Liver (tissue), 9 donors: Measurements from ENCODE around the gene ENG. TPM values are rescaled to one million over a fixed set of nuclear protein-coding genes. Genes with fewer than 3 reads are reported as not detected.

Experiments used
- DNase-seq: peaks from one replicate; pipeline ENCODE4 v3.0.0-alpha.2; 2017; ENCODE audit warnings: low spot score
- H3K27ac ChIP-seq, 2 donors: one replicate each; pipeline ENCODE4 v1.7.0; 2013; ENCODE audit warnings: inconsistent platforms in 2 of 2, low read length in 2 of 2, control low read depth in 1 of 2, low read depth in 1 of 2, mild to moderate bottlenecking in 1 of 2
- H3K27me3 ChIP-seq, 4 donors: one replicate each; pipeline versions ENCODE4 v1.6.1 to v1.7.0; 2013; ENCODE audit warnings: low read length in 3 of 4, inconsistent platforms in 1 of 4, mild to moderate bottlenecking in 1 of 4, moderate library complexity in 1 of 4; ENCODE audit not compliant: control insufficient read depth in 4 of 4, insufficient read depth in 4 of 4
- H3K36me3 ChIP-seq, 4 donors: one replicate each; pipeline versions ENCODE4 v1.6.1 to v1.7.0; 2013; ENCODE audit warnings: low read length in 3 of 4, mild to moderate bottlenecking in 3 of 4, low read depth in 1 of 4, moderate library complexity in 1 of 4; ENCODE audit not compliant: control insufficient read depth in 4 of 4, insufficient read depth in 3 of 4
- H3K4me1 ChIP-seq, 4 donors: one replicate each; pipeline versions ENCODE4 v1.6.1 to v1.7.0; 2013; ENCODE audit warnings: low read length in 3 of 4, mild to moderate bottlenecking in 3 of 4, moderate library complexity in 1 of 4; ENCODE audit not compliant: control insufficient read depth in 4 of 4, insufficient read depth in 4 of 4
- H3K4me3 ChIP-seq, 3 donors: one replicate each; pipeline versions ENCODE4 v1.6.1 to v1.7.0; 2013; ENCODE audit warnings: low read length in 3 of 3, control low read depth in 1 of 3, low read depth in 1 of 3, mild to moderate bottlenecking in 1 of 3
- H3K9ac ChIP-seq, 2 donors: one replicate each; pipeline ENCODE4 v1.7.0; 2013; ENCODE audit warnings: low read length in 2 of 2, mild to moderate bottlenecking in 2 of 2, moderate library complexity in 2 of 2, control low read depth in 1 of 2, low read depth in 1 of 2
- H3K9me3 ChIP-seq, 4 donors: one replicate each; pipeline versions ENCODE4 v1.6.1 to v1.7.0; 2013; ENCODE audit warnings: low read length in 3 of 4; ENCODE audit not compliant: control insufficient read depth in 4 of 4
- EGR1 ChIP-seq, 2 donors: IDR thresholded peaks; 2 replicates each; pipeline ENCODE4 v1.6.1; 2016 to 2018; ENCODE audit warnings: antibody characterized with exemption in 2 of 2, low read depth in 2 of 2
- FOXA1 ChIP-seq: IDR thresholded peaks from 2 replicates; pipeline ENCODE4 v1.6.1; 2016; ENCODE audit warnings: antibody characterized with exemption
- FOXA2 ChIP-seq: IDR thresholded peaks from 2 replicates; pipeline ENCODE4 v1.6.1; 2016; ENCODE audit warnings: antibody characterized with exemption
- GABPA ChIP-seq, 2 donors: IDR thresholded peaks in 1 of 2; conservative IDR thresholded peaks in 1 of 2; 2 replicates each; pipeline ENCODE4 v1.6.1; 2016; ENCODE audit warnings: antibody characterized with exemption in 2 of 2, mild to moderate bottlenecking in 1 of 2, moderate library complexity in 1 of 2
- HNF4A ChIP-seq, 2 donors: conservative IDR thresholded peaks; 2 replicates each; pipeline ENCODE4 v1.6.1; 2016; ENCODE audit warnings: antibody characterized with exemption in 2 of 2, mild to moderate bottlenecking in 2 of 2
- HNF4G ChIP-seq: IDR thresholded peaks from 2 replicates; pipeline ENCODE4 v1.6.1; 2016; ENCODE audit warnings: antibody characterized with exemption
- JUND ChIP-seq, 2 donors: IDR thresholded peaks; 2 replicates each; pipeline ENCODE4 v1.6.1; 2016; ENCODE audit warnings: antibody characterized with exemption in 2 of 2
- NR2F2 ChIP-seq: IDR thresholded peaks from 2 replicates; pipeline ENCODE4 v1.6.1; 2016; ENCODE audit warnings: antibody characterized with exemption
- RAD21 ChIP-seq, 2 donors: IDR thresholded peaks; 2 replicates each; pipeline ENCODE4 v1.6.1; 2016; ENCODE audit warnings: antibody characterized with exemption in 2 of 2, mild to moderate bottlenecking in 2 of 2
- RXRA ChIP-seq, 2 donors: IDR thresholded peaks; 2 replicates each; pipeline ENCODE4 v1.6.1; 2017 to 2018; ENCODE audit warnings: antibody characterized with exemption in 2 of 2, mild to moderate bottlenecking in 1 of 2
- SP1 ChIP-seq: IDR thresholded peaks from 2 replicates; pipeline ENCODE4 v1.6.1; 2018; ENCODE audit warnings: antibody characterized with exemption, mild to moderate bottlenecking
- TAF1 ChIP-seq: conservative IDR thresholded peaks from 2 replicates; pipeline ENCODE4 v1.6.1; 2016; ENCODE audit warnings: antibody characterized with exemption, mild to moderate bottlenecking
- YY1 ChIP-seq: IDR thresholded peaks from 2 replicates; pipeline ENCODE4 v1.6.1; 2016; ENCODE audit warnings: antibody characterized with exemption, mild to moderate bottlenecking
- ZBTB33 ChIP-seq: IDR thresholded peaks from 2 replicates; pipeline ENCODE4 v1.6.1; 2016; ENCODE audit warnings: antibody characterized with exemption
- WGBS: extraction: QIAGEN DNeasy Blood & Tissue Kit; methylation state at CpG from one replicate; pipeline ENCODE4 v1.1.7; 2013; 5-methylcytosine and 5-hydroxymethylcytosine counted together
- polyA plus RNA-seq, 2 donors: library from polyadenylated mRNA; stranded (reverse) in 1 of 2; unstranded in 1 of 2; fragments of 200-250 nt in 1 of 2; fragments of >200 nt in 1 of 2; fragmentation: Nextera tagmentation in 1 of 2; extraction: Ambion mirVana in 1 of 2; gene quantifications; one replicate each; pipeline versions ENCODE4 v1.2.1 to v1.2.3, GENCODE V29; 2013 to 2015
- total RNA-seq, 2 donors: library from RNA; depleted of rRNA; stranded (reverse); fragments of >200 nt; gene quantifications; one replicate each; pipeline ENCODE4 v1.2.3, GENCODE V29; 2014
- TF ChIP-seq, protein P1 (sequence below): IDR thresholded peaks from 2 replicates; pipeline ENCODE4 v1.6.1; 2016; ENCODE audit warnings: antibody characterized with exemption
- TF ChIP-seq, protein P2 (sequence below): IDR thresholded peaks from 2 replicates; pipeline ENCODE4 v1.6.1; 2016; ENCODE audit warnings: antibody characterized with exemption
- TF ChIP-seq, protein P3 (sequence below): fragments of 150-350 bp; IDR thresholded peaks from 2 replicates; pipeline ENCODE4 v1.5.1; 2017; ENCODE audit warnings: improper control_type of control experiment, low read depth, low read length; ENCODE audit not compliant: missing input control
- TF ChIP-seq, protein P4 (sequence below): IDR thresholded peaks from 2 replicates; pipeline ENCODE4 v1.6.1; 2016; ENCODE audit warnings: antibody characterized with exemption, mild to moderate bottlenecking
- donor health status: healthy.
- donor health status: healthy.
- donor health status: healthy.
- donor health status: healthy.
- donor health status: healthy.

ENG gene
- total and polyA plus RNA-seq, 4 donors = 12.8 to 91.3 (median 24.2) TPM

- H3K27me3 ChIP-seq = no peaks in the 10 kb centered on the region
- H3K4me3 ChIP-seq = no peak overlapping the region
- H3K27ac ChIP-seq = no peak overlapping the region
- H3K36me3 ChIP-seq = peaks cover 25 to 53% (median 38%) of the 10 kb centered on the region in 4 donors
- peaks cover 0 to 6% (median 5%) of the 10 kb centered on the region in 4 donors for H3K9me3 ChIP-seq
- no peak for DNase-seq
- TF ChIP-seq GABPA (IDR thresholded peaks at IDR 0.05 in 1 of 2, conservative IDR thresholded peaks at IDR 0.05 in 1 of 2) = no peak
- no peak for TF ChIP-seq HNF4G
- no peak for TF ChIP-seq FOXA1
- TF ChIP-seq, protein P1, sequence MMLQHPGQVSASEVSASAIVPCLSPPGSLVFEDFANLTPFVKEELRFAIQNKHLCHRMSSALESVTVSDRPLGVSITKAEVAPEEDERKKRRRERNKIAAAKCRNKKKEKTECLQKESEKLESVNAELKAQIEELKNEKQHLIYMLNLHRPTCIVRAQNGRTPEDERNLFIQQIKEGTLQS = no peak
- no peak for TF ChIP-seq HNF4A (conservative IDR thresholded peaks at IDR 0.05)
- TF ChIP-seq JUND (IDR thresholded peaks at IDR 0.05) = no peak
- TF ChIP-seq, protein P2, sequence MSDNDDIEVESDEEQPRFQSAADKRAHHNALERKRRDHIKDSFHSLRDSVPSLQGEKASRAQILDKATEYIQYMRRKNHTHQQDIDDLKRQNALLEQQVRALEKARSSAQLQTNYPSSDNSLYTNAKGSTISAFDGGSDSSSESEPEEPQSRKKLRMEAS = no peak
- no peak for TF ChIP-seq RXRA (IDR thresholded peaks at IDR 0.05)
- TF ChIP-seq RAD21 (IDR thresholded peaks at IDR 0.05) = no peak
- no peak for TF ChIP-seq YY1
- TF ChIP-seq, protein P3, sequence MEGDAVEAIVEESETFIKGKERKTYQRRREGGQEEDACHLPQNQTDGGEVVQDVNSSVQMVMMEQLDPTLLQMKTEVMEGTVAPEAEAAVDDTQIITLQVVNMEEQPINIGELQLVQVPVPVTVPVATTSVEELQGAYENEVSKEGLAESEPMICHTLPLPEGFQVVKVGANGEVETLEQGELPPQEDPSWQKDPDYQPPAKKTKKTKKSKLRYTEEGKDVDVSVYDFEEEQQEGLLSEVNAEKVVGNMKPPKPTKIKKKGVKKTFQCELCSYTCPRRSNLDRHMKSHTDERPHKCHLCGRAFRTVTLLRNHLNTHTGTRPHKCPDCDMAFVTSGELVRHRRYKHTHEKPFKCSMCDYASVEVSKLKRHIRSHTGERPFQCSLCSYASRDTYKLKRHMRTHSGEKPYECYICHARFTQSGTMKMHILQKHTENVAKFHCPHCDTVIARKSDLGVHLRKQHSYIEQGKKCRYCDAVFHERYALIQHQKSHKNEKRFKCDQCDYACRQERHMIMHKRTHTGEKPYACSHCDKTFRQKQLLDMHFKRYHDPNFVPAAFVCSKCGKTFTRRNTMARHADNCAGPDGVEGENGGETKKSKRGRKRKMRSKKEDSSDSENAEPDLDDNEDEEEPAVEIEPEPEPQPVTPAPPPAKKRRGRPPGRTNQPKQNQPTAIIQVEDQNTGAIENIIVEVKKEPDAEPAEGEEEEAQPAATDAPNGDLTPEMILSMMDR = no peak
- no peak for TF ChIP-seq EGR1 (IDR thresholded peaks at IDR 0.05; ENCODE audit: low read depth in 2 of 2)
- no peak for TF ChIP-seq TAF1
- TF ChIP-seq NR2F2 = no peak
- TF ChIP-seq, protein P4, sequence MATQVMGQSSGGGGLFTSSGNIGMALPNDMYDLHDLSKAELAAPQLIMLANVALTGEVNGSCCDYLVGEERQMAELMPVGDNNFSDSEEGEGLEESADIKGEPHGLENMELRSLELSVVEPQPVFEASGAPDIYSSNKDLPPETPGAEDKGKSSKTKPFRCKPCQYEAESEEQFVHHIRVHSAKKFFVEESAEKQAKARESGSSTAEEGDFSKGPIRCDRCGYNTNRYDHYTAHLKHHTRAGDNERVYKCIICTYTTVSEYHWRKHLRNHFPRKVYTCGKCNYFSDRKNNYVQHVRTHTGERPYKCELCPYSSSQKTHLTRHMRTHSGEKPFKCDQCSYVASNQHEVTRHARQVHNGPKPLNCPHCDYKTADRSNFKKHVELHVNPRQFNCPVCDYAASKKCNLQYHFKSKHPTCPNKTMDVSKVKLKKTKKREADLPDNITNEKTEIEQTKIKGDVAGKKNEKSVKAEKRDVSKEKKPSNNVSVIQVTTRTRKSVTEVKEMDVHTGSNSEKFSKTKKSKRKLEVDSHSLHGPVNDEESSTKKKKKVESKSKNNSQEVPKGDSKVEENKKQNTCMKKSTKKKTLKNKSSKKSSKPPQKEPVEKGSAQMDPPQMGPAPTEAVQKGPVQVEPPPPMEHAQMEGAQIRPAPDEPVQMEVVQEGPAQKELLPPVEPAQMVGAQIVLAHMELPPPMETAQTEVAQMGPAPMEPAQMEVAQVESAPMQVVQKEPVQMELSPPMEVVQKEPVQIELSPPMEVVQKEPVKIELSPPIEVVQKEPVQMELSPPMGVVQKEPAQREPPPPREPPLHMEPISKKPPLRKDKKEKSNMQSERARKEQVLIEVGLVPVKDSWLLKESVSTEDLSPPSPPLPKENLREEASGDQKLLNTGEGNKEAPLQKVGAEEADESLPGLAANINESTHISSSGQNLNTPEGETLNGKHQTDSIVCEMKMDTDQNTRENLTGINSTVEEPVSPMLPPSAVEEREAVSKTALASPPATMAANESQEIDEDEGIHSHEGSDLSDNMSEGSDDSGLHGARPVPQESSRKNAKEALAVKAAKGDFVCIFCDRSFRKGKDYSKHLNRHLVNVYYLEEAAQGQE = no peak
- no peak for TF ChIP-seq FOXA2
- no peak for TF ChIP-seq ZBTB33
- TF ChIP-seq SP1 = no peak
- peaks cover 0 to 20% (median 19%) of the 10 kb centered on the region in 4 donors for H3K4me1 ChIP-seq
- no peak overlapping the region for H3K9ac ChIP-seq
- 98% methylated on average over 4 of the region's 4 CpGs for WGBS
Measured at GRCh38 chr9:127893392-127893791, 38.9 kb upstream of the ENG start.
